GM21528 (cell line): ENCODE results near the gene DTX2.
"Not testable (repeated sequence)": the region's sequence is repeated elsewhere in the genome, so short reads cannot be mapped to it uniquely, and the experiment has no call there.

Experiments
- ATAC-seq: cut with Tn5 transposase; IDR thresholded peaks from one replicate; pipeline ENCODE4 v1.9.1; 2021; ENCODE audit warnings: mild to moderate bottlenecking, moderate library complexity; ENCODE audit not compliant: unreplicated experiment, low FRiP score

DTX2 gene

DNA sequence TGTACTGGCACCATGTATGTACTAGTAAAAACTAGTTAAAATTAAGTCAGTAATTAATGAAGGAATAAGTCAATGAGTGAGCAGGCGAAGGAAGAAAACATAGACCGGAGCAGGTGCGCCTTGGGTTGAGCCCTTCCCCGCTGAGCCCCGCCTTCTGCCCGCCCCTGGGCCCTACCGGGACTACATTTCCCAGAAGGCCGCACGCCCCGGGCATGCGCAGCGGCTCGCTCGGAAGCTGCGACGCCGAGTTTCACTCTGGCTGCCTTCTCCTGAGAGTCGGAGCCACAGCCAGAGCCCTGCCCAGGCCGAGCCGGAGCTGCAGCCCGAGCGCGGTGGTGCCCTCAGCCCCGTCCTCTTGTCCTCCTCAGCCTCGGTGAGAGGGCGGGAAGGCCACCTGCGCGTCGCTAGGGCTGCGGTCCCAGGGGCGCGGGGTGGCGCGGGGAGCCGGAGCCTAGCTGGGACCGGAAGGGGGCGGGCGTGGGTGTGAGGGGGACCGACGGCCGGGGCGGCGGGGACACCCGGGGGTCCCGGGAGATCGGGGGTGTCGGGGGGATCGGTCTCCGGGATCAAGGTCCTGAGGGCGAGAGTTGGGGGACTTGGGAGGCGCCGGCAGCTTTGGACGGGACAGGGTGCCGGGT, at the start of gene DTX2:
DTX2 (plus strand) TSS at position 246 of the 638 bp plus-strand sequence. CDS start 18,801 bp downstream, outside the sequence.
- peak; percentile 96 for ATAC-seq

DNA sequence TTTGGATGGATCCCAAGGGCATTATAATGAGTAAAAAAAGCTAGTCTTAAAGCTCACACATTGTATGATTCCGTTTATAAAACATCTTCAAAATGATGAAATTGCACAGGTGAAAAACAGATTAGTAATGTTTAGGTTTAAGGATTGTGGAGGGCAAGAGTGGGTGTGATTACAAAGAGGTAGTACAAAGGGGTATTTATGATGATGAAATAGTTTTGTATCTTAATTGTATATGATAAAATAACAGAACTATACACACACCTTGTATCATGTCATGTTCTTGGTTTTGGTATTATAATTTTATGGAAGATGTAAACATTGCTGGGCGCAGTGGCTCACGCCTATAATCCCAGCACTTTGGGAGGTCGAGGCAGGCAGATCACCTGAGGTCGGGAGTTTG, 49.3 kb upstream of the DTX2 start:
- no peak for ATAC-seq

DNA sequence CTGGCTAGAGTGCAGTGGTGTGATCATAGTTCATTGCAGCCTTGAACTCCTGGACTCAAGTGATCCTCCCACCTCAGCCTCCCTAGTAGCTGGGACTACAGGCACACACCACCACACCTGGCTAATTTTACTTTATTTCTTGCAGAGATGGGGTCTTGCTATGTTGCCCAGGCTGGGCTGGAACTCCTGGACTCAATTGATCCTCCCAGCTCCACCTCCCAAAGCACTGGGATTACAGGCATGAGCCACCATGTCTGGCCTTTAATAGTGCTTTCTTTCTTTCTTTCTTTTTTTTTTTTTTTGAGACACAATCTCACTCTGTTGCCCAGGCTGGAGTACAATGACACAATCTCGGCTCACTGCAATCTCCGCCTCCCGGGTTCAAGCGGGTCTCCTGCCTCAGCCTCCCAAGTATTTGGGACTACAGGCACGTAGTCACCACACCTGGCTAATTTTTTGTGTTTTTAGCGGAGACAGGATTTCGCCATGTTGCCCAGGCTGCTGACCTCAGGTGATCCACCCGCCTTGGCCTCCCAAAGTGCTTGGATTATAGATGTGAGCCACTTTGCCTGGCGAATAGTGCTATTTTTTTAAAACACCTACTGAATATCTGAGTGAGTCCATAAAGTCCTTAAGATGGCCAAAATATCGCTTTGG, 43.7 kb upstream of the DTX2 start:
- not testable (repeated sequence) for ATAC-seq

DNA sequence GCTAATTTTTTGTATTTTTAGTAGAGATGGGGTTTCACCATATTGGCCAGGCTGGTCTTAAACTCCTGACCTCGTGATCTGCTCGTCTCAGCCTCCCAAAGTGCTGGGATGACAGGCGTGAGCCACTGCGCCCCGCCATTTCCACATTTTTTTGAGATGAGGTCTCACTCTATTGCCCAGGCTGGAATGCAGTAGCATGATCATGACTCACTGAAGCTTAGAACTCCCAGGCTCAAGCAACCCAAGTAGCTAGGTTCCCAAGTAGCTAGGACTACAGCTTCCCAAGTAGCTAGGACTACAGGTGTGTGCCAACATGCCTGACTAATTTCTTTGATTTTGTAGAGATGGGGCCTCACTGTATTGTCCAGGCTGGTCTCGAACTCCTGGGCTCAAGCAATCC, 40.4 kb upstream of the DTX2 start:
- not testable (repeated sequence) for ATAC-seq

DNA sequence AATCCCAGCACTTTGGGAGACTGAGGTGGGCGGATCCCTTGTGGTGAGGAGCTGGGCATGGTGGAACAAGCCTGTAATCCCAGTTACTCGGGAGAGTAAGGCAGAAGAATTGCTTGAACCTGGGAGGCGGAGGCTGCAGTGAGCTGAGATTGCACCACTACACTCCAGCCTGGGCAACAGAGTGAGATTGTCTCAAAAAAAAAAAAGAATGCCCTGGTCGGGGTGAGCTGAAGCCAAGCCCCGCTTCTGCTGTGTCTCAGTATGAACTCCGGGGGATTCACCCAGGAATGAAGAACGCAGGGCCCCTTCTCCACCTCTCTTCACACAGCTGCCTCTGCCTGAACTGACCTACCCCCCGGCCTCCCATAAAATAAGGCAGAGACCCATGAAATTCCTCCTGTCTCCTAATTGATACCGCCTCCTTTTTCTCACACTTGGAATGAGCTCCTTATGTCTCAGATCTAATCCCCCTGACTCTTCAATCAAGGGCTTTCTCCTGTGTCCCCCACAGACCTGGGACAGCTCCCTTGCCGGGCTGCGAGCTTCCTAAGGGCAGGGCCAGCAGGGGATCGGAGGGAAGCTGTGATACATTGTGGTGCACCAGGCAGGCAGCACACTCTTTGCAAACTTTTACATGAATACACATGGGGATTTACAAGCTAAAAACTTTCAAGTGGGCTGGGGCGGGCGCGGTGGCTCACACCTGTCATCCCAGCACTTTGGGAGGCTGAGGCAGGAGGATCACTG, 37.7 kb upstream of the DTX2 start:
- ATAC-seq, result no peak

DNA sequence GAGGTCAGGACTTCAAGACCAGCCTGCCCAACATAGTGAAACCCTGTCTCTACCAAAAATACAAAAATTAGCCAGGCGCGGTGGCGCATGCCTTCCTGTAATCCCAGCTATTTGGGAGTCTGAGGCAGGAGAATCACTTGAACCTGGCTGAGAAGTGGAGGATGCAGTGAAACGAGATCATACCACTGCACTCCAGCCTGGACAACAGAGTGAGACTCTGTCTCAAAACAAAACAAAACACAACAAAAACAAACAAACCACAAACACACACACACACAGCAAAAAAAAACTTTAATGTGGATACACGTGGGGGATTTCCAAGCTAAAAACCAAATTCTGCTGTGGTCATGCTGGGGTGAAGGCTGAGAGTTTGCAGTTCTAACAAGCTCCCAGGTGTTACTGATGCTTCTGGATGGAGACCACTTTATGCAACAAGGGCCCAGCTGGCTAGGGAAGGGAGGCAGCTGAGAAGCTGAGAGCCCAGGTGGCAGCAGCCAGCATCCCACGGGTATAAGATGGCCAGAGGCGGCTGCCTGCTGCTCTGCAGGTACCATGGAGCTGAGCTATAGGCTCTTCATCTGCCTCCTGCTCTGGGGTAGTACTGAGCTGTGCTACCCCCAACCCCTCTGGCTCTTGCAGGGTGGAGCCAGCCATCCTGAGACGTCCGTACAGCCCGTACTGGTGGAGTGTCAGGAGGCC, 36.9 kb upstream of the DTX2 start, which contains the start of gene ZP3:
ZP3 (plus strand) TSS at position 538 of the 699 bp plus-strand sequence; CDS start at position 553, 15 bp downstream.
- ATAC-seq, result no peak

DNA sequence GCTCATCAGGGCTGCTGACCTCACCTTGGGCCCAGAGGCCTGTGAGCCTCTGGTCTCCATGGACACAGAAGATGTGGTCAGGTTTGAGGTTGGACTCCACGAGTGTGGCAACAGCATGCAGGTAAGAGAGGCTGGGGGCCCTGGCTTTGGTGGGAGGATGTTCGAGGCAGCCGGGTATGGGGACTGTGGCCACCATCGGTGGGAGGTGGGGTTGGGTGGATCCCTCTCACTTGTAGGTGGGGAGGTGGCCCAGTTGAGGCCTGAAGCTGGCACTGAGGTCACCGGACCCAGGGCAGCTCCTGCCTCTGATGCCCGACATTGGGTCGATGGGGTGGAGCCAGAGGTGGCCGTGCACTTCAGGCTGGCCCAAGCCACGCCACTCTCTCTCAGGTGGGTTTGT, 36.4 kb upstream of the DTX2 start:
- ATAC-seq, result no peak

DNA sequence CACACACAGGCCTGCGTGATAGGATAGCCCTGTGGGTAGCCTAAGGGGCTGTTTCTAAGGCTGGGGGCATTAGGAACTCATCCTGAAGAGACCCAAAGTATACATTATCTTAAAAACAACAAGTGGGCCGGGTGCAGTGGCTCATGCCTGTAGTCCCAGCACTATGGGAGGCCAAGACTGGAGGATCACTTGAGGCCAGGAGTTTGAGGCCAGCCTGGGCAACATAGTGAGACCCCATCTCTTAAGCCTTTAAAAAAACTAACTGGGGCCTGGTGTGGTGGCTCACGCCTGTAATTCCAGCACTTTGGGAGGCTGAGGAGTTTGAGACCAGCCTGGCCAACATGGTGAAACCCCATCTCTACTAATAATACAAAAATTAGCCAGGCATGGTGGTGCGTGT, 36.0 kb upstream of the DTX2 start:
- ATAC-seq, result not testable (repeated sequence)

DNA sequence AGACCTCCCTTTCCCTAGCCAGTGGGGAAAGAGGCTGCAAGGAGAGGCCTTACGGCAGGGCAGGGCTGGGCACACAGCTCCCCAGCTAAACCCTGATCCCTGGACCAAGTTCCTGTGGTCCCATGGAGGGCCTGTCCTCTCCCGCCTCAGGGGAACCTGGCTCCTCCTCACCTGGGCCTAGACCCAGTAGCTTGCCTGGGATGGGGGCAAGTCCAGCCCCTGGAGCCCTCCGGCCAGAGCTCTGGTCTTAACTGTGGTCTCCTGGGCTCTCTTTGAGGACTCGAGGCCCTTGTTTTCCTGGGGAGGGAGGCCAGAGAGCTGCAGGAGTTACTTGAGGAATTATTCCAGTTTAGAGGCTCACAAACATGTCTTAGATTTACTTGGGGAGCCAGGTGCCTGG, 35.3 kb upstream of the DTX2 start:
- ATAC-seq, result no peak

DNA sequence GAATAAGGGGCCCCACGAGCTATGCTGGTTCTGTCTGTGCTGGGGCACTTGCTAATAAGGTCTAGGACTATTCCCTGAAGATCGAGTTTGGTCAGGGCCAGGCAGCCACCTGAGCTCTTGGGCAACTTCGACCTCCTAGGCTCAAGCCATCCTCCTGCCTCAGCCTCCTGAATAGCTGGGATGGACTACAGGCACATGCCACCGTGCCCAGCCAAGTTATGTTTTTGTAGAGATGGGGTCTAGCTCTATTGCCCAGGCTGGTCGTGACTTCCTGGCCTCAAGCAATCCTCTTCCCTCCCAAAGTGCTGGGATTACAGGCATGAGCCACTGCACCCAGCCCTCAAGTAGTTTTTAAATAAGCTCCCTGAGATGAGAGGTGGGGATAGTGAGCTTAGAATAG, 33.9 kb upstream of the DTX2 start:
- no peak for ATAC-seq

DNA sequence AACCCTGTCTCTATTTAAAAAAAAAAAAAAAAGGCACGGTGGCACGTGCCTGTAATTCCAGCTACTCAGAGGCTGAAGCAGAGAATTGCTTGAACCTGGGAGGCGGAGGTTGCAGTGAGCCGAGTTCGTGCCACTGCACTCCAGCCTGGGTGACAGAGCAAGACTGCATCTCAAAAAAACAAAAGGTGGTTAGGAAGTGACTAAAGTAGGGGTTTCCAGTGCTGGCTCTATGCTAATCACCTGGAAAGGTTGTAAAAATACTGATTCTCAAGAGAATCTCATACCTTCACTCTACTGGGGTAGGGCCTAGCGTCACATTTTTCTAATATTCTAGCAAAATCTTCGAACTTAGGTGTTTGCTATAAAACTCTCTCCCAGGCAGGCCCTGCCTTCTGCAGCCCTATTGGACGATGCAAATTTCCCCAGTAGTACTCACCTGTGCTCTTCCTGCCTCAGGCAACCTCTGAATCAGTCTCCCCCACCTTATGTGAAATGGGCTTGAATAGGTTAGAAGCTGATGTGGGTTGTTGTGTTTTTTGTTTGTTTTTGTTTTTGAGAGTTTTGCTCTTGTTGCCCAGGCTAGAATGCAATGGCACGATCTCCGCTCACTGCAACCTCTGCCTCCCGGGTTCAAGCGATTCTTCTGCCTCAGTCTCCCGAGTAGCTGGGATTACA, 33.2 kb upstream of the DTX2 start:
- ATAC-seq, result no peak

DNA sequence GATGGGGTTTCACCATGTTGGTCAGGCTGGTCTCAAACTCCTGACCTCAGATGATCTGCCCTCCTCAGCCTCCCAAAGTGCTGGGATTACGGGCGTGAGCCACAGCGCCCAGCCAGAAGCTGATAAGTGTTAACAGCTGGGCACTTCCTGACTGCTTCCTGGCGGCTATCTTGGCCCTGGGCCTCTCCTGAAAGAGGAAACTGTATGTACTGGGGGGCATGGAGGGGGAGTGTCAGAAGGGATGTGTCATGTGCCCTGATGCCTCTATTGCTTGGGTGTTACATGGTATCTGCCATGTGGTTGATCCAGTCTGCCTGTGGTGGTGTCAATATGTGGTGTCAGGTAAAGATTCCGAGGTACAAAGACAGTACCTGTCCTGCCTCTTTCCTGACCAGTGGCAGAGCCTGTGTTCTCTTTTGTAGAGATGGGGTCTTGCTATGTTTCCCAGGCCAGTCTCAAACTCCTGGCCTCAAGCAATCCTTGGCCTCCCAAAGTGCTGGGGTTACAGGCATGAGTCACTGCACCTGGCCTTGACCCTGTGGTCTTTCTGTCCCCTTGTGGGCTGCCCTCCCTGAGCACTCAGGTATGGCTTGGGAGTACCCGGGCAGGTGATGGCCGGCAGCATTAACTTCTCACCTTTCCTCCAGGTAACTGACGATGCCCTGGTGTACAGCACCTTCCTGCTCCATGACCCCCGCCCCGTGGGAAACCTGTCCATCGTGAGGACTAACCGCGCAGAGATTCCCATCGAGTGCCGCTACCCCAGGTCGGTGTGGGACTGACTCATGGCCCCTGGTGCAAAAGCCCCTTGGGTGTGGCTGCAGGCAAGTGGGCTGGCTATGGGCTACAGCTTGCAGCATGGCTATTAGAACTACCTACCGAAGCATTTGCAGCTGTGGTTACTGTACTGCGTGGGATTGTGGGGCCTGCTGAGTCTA, 32.4 kb upstream of the DTX2 start:
- no peak for ATAC-seq

DNA sequence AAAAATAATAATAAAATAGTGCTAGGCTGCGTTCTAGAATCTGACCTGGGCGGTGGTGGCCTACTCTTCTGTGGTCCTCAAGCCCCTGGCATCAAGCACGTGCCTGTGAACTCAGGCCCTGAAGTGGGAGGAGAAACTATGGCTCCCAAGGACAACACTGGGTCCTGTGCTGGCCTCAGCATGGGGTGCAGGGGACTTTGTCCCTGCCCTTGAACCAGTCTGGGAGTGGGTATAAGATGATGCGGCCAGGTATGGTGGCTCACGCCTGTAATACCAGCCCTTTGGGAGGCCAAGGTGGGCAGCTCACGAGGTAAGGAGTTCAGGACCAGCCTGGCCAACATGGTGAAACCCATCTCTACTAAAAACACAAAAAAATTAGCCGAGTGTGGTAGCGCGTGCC, 31.3 kb upstream of the DTX2 start:
- ATAC-seq, result no peak

DNA sequence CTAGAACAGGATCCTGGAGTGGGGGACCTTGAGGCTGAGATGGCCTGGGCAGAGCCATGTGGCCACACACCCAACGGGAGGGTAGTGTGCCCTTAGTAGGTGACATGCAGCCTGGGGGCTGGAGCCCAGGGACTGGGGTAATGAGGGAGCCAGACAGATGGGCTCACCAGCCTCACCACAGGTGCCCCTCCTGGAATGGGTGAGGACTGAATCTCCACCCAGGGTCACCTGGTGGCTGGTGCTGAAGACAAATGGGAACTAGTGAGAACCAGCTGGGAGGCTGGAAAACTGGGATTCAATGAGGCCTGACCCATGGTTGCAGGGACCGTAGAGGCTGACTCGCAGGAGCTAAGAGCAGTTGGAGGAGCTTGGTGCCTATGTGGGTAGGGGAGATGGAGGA, 30.7 kb upstream of the DTX2 start:
- no peak for ATAC-seq

DNA sequence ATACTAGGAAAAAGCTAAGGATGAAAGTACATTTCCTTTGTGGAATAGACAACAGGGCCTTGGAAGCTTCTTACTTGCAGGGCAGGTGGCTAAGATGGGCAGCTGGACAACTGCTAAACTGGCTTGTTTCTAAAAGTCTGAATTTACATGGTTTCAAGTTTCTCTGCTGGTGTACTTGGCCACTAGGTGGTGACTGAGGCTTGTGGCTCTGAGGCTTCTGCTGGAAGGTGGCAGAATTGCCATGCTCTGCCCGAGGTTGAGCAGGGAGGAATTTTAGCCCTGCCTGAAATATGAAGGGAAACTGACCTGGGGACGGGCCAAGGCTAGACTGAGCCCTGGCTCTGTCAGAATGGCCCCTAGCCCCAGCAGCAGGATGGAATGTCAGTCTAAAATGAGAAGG, 23.6 kb upstream of the DTX2 start:
- ATAC-seq, result not testable (repeated sequence)

DNA sequence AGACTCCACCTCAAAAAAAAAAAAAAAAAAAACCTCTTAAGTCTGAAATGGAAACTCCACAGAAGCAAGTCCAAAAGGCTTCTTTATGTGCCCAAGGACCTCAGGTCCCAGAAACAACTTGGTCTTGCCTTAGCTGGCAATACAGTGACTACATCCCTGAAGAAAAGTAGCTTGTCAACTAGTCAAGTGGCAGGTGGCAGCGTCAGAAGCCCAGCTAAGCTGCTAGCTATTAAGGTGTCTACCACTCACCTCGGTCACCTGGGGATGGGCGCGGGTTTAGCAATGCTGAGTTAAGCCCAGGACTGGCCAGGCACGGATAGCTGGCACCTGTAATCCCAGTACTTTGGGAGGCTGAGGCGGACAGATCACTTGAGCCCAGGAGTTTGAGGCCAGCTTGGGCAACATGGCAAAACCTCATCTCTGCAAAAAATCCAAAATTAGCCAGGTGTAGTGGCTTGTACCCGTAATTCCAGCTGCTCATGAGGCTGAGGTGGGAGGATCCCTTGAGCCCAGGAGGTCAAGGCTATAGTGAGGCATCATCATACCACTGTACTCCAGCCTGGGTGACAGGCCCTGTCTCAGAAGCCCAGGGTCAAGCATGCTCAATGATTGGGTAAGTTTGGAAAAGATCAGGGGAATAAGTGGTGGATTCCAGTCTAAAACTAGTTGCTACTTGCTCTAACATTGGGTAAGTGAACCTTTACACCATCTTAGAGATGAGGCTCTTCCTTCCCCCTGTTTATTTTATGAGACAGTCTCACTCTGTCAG, 22.2 kb upstream of the DTX2 start:
- ATAC-seq, result not testable (repeated sequence)

DNA sequence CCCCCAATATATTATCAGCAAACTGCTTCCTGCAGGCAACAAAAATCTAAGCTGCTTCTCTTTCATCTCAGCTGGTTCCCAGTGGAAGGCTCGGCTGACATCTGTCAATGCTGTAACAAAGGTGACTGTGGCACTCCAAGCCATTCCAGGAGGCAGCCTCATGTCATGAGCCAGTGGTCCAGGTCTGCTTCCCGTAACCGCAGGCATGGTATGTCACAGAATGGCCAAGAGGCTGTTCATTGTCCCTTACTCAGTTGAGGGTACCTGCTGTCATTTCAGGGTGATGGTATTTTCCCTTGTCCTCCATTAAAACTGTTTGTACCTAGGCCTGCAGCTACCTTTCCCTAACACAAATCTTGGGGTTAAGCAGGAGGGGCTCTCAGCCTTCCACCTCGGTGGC, 21.1 kb upstream of the DTX2 start:
- ATAC-seq, result not testable (repeated sequence)

DNA sequence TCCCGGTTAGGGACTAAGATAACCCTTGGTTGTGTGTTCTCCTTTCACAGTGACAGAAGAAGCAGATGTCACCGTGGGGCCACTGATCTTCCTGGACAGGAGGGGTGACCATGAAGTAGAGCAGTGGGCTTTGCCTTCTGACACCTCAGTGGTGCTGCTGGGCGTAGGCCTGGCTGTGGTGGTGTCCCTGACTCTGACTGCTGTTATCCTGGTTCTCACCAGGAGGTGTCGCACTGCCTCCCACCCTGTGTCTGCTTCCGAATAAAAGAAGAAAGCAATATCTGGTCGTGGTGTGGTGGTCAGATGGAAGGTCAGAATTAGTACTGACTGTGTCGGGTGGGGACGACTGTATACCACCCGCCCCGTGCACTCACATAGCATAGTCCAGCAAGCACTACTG, 19.7 kb upstream of the DTX2 start:
- not testable (repeated sequence) for ATAC-seq
